HL-60 (cell line): ENCODE results near the gene EPB41L2.

ENCODE experiments used
- POLR2AphosphoS5 ChIP-seq: IDR thresholded peaks from 2 replicates; pipeline ENCODE4 v1.6.1; 2012; ENCODE audit warnings: low read depth
- TF ChIP-seq, protein P1 (sequence below): IDR thresholded peaks from 2 replicates; pipeline ENCODE4 v1.6.1; 2012; ENCODE audit warnings: low read depth; ENCODE audit not compliant: insufficient replicate concordance
- TF ChIP-seq, protein P2 (sequence below): IDR thresholded peaks from one replicate; pipeline ENCODE4 v1.5.1; 2011; ENCODE audit warnings: low read length, control low read depth, inconsistent platforms; ENCODE audit not compliant: insufficient read depth

DNA sequence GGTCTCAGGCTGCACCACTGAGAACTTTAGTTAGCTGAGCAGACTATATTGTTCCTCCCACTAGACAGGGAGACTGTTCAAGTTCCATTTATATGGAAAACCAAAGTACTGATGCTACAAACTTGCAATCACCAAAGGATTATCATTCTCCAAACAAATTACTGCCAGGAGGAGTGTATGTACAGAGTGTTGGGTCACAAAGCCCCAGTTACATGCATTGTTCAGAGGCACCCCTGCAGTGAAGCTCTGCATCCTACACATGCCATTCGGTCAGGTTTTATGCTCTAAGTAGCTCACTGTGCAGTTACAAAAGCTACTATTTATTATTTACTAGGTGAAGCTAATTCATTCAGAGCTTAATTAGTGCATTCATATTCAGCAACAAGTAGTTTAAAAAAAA, 160.0 kb downstream of the EPB41L2 start:
- TF ChIP-seq, protein P1, sequence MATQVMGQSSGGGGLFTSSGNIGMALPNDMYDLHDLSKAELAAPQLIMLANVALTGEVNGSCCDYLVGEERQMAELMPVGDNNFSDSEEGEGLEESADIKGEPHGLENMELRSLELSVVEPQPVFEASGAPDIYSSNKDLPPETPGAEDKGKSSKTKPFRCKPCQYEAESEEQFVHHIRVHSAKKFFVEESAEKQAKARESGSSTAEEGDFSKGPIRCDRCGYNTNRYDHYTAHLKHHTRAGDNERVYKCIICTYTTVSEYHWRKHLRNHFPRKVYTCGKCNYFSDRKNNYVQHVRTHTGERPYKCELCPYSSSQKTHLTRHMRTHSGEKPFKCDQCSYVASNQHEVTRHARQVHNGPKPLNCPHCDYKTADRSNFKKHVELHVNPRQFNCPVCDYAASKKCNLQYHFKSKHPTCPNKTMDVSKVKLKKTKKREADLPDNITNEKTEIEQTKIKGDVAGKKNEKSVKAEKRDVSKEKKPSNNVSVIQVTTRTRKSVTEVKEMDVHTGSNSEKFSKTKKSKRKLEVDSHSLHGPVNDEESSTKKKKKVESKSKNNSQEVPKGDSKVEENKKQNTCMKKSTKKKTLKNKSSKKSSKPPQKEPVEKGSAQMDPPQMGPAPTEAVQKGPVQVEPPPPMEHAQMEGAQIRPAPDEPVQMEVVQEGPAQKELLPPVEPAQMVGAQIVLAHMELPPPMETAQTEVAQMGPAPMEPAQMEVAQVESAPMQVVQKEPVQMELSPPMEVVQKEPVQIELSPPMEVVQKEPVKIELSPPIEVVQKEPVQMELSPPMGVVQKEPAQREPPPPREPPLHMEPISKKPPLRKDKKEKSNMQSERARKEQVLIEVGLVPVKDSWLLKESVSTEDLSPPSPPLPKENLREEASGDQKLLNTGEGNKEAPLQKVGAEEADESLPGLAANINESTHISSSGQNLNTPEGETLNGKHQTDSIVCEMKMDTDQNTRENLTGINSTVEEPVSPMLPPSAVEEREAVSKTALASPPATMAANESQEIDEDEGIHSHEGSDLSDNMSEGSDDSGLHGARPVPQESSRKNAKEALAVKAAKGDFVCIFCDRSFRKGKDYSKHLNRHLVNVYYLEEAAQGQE, result no peak
- TF ChIP-seq, protein P2, sequence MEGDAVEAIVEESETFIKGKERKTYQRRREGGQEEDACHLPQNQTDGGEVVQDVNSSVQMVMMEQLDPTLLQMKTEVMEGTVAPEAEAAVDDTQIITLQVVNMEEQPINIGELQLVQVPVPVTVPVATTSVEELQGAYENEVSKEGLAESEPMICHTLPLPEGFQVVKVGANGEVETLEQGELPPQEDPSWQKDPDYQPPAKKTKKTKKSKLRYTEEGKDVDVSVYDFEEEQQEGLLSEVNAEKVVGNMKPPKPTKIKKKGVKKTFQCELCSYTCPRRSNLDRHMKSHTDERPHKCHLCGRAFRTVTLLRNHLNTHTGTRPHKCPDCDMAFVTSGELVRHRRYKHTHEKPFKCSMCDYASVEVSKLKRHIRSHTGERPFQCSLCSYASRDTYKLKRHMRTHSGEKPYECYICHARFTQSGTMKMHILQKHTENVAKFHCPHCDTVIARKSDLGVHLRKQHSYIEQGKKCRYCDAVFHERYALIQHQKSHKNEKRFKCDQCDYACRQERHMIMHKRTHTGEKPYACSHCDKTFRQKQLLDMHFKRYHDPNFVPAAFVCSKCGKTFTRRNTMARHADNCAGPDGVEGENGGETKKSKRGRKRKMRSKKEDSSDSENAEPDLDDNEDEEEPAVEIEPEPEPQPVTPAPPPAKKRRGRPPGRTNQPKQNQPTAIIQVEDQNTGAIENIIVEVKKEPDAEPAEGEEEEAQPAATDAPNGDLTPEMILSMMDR, result no peak
- TF ChIP-seq POLR2AphosphoS5, result no peak
